NT2/D1 (cell line): ENCODE data around the gene VPS33B.
A peak's percentile ranks its signal among the peaks of the same experiment; 100 is the strongest.

Source experiments
- DNase-seq: peaks from one replicate; pipeline ENCODE4 v3.0.0-alpha.2; 2011; ENCODE audit warnings: low read depth, low spot score
- H3K27me3 ChIP-seq: 2 replicates; pipeline ENCODE4 v1.6.0; 2011; ENCODE audit warnings: mild to moderate bottlenecking; ENCODE audit not compliant: insufficient read length, insufficient read depth
- H3K36me3 ChIP-seq: 2 replicates; pipeline ENCODE4 v1.6.1; 2011; ENCODE audit warnings: mild to moderate bottlenecking, low read length, mixed read lengths; ENCODE audit not compliant: insufficient read depth, insufficient read length
- H3K4me1 ChIP-seq: 2 replicates; pipeline ENCODE4 v1.5.1; 2011; ENCODE audit not compliant: insufficient read depth, insufficient read length
- H3K4me3 ChIP-seq: 2 replicates; pipeline ENCODE4 v1.5.1; 2011; ENCODE audit warnings: low read depth; ENCODE audit not compliant: insufficient read length
- H3K9ac ChIP-seq: 2 replicates; pipeline ENCODE4 v1.6.0; 2011; ENCODE audit warnings: low read depth; ENCODE audit not compliant: insufficient read length
- H3K9me3 ChIP-seq: 2 replicates; pipeline ENCODE4 v1.5.1; 2011; ENCODE audit warnings: mild to moderate bottlenecking, low read length; ENCODE audit not compliant: insufficient read depth
- SUZ12 ChIP-seq: IDR thresholded peaks from 2 replicates; pipeline ENCODE4 v1.6.1; 2011; ENCODE audit not compliant: insufficient read length, insufficient read depth; ENCODE audit errors: extremely low read depth
- YY1 ChIP-seq: IDR thresholded peaks from 2 replicates; pipeline ENCODE4 v1.6.1; 2011; ENCODE audit not compliant: insufficient read length, insufficient read depth
- ZNF274 ChIP-seq: IDR thresholded peaks from 2 replicates; pipeline ENCODE4 v1.6.1; 2011; ENCODE audit warnings: mild to moderate bottlenecking, low read depth, low read length

VPS33B gene

DNA sequence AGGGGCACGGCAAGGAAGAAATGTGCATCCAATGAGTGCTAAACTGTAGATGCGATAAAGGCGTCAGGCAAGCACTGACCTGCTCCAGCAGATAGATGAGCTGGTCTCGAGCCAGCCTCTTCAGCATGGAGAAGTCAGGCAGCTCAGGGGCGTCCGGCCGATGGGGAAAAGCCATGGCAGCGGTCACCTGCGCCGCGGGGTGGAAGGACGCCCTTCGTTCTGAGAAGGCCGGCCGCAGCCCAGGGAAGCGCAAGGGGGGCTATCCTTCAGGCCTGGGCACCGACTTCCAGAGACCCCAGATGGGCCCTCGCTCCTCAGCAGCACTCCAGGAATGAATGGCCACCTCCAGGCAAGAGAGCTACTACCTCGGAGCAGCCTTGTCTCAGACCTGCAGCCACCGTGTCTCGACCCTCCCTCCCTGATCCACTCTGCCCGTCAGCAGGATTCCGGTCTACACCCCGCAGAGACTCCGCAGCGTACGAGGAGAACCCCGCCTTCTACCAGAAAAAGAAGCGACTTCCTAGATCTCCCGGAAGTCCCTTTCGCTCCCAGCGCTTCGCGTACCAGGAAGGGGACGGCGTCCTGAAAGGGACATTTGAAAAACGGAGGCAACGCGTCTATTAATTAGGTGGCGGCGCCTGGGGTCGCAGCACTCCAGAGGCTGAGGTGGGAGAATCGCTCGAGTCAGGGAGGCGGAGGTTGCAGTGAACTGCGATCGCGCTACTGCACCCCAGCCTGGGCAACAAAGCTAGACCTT is at the start of gene VPS33B:
VPS33B (minus strand) TSS at position 520 of the 757 bp plus-strand sequence; CDS start at position 175, 345 bp downstream.
- DNase-seq: peak; percentile 83
- Histone ChIP-seq H3K27me3 (no peaks in the 10 kb centered on the region), H3K9ac (peak within 1 kb of the TSS; percentile 96), H3K9me3 (no peaks in the 10 kb centered on the region), H3K4me1 (no peaks in the 10 kb centered on the region), H3K36me3 (peaks cover 4% of the 10 kb centered on the region), H3K4me3 (peak within 1 kb of the TSS; percentile 92)
- TF ChIP-seq YY1 (no peak), SUZ12 (no peak), ZNF274 (no peak)

DNA sequence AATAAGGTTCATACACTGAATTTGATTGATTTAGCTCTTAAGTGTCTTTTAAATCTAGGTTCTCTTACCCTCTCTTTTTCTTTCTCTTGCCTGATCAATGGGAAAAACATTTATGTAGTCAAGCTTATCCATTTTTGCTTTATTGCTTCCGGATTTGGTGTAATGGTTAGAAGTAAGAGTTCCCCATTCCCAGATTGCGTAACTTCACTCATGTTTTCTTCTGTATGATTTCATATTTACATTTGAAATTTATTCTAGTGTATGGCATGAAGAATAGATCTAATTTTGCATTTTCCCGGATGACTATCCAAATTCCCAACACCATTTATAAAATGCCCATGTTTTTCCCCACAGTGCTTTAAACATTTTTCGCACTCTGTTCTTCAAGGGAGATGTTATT is 49.8 kb upstream of the VPS33B start:
- Histone ChIP-seq H3K27me3 (no peaks in the 10 kb centered on the region), H3K36me3 (no peaks in the 10 kb centered on the region), H3K4me1 (no peaks in the 10 kb centered on the region), H3K9ac (no peak overlapping the region), H3K4me3 (no peak overlapping the region), H3K9me3 (no peaks in the 10 kb centered on the region)
- DNase-seq: no peak
- TF ChIP-seq YY1: no peak
- no peak for TF ChIP-seq SUZ12
- TF ChIP-seq ZNF274: no peak

GRCh38 chr15:91070872-91071271 is 48.5 kb upstream of the VPS33B start:
- Histone ChIP-seq H3K27me3 (no peaks in the 10 kb centered on the region), H3K9ac (no peak overlapping the region), H3K9me3 (no peaks in the 10 kb centered on the region), H3K4me3 (no peak overlapping the region), H3K36me3 (no peaks in the 10 kb centered on the region), H3K4me1 (no peaks in the 10 kb centered on the region)
- TF ChIP-seq ZNF274: no peak
- TF ChIP-seq YY1: no peak
- TF ChIP-seq SUZ12: no peak
- DNase-seq: no peak

- TF ChIP-seq SUZ12 (no peak), ZNF274 (no peak), YY1 (no peak)
- no peaks in the 10 kb centered on the region for H3K36me3 ChIP-seq
- no peaks in the 10 kb centered on the region for H3K4me1 ChIP-seq
- no peak overlapping the region for H3K9ac ChIP-seq
- H3K27me3 ChIP-seq: no peaks in the 10 kb centered on the region
- peaks cover 13% of the 10 kb centered on the region for H3K9me3 ChIP-seq
- no peak overlapping the region for H3K4me3 ChIP-seq
- no peak for DNase-seq
Observed at GRCh38 chr15:91068966-91069365, 46.6 kb upstream of the VPS33B start.

DNA sequence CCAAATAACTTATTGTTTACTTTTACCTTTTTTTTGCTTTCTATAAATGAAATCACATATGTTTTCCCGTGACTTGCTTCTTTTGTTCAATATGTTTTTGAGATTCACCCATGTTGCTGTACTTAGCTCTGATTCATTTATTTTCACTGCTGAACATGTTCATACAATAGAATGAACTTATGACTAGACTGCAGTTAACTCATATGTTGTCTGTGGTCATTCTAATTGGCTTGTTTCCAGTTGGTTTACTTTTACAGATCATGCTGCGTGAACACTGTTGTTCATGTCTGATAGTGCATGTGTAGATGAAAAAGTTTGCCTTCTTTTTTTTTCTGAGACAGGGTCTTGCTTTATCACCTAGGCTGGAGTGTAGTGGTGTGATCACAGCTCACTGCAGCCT is 46.0 kb upstream of the VPS33B start:
- no peak overlapping the region for H3K4me3 ChIP-seq
- TF ChIP-seq ZNF274 (no peak), SUZ12 (no peak), YY1 (no peak)
- no peaks in the 10 kb centered on the region for H3K36me3 ChIP-seq
- no peaks in the 10 kb centered on the region for H3K4me1 ChIP-seq
- peaks cover 18% of the 10 kb centered on the region for H3K9me3 ChIP-seq
- H3K27me3 ChIP-seq: no peaks in the 10 kb centered on the region
- DNase-seq: no peak
- H3K9ac ChIP-seq: no peak overlapping the region

DNA sequence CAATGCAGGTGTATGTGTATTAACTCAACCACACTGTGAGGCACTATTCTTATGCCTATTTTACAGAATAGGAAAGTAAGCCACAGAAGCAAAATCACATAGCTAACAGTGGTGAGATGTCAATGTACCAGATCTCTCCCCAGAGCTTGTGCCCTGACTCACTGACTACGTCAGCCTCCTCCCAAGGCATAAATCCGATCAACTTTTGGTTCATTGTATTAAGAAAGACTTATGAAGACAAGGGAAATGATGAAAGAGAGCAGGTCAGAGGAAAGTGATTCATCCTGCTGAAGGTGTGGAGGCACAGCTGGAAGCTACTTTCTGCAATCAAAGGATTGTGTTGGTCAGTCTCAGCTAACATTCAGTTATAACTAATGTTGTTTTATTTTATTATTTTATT is 44.6 kb upstream of the VPS33B start:
- Histone ChIP-seq H3K36me3 (no peaks in the 10 kb centered on the region), H3K9me3 (peaks cover 18% of the 10 kb centered on the region), H3K4me3 (no peak overlapping the region), H3K9ac (no peak overlapping the region), H3K4me1 (no peaks in the 10 kb centered on the region), H3K27me3 (no peaks in the 10 kb centered on the region)
- DNase-seq: no peak
- TF ChIP-seq ZNF274 (no peak), YY1 (no peak), SUZ12 (no peak)

GRCh38 chr15:91065505-91065904 is 43.1 kb upstream of the VPS33B start:
- Histone ChIP-seq H3K9me3 (peaks cover 18% of the 10 kb centered on the region), H3K4me3 (no peak overlapping the region), H3K9ac (no peak overlapping the region), H3K4me1 (no peaks in the 10 kb centered on the region), H3K27me3 (no peaks in the 10 kb centered on the region), H3K36me3 (no peaks in the 10 kb centered on the region)
- TF ChIP-seq ZNF274 (no peak), YY1 (no peak), SUZ12 (no peak)
- DNase-seq: no peak
